K562 (cell line): ENCODE results near the gene SCN4A. TPM values are rescaled to one million over a fixed set of nuclear protein-coding genes. Genes with fewer than 3 reads are reported as not detected.

Source experiments
- CBFB ChIP-seq: sonication (generic); formaldehyde crosslinking; IDR thresholded peaks from 2 replicates; pipeline ENCODE4 v1.4.0; 2020; ENCODE audit warnings: mild to moderate bottlenecking, missing genetic modification reagents
- CBX2 ChIP-seq: fragments of 200-600 bp; sonication (generic); IDR thresholded peaks from one replicate; pipeline ENCODE4 v1.6.1; 2012; ENCODE audit warnings: mild to moderate bottlenecking, low read length, inconsistent platforms; ENCODE audit not compliant: insufficient read depth, poor library complexity, severe bottlenecking
- CEBPZ ChIP-seq: fragments of 150-350 bp; IDR thresholded peaks from 2 replicates; pipeline ENCODE4 v1.6.1; 2014; ENCODE audit warnings: low read depth, mild to moderate bottlenecking, low read length, borderline replicate concordance
- MEF2D ChIP-seq: conservative IDR thresholded peaks from 2 replicates; pipeline ENCODE4 v1.6.1; 2016; ENCODE audit warnings: low read depth, missing genetic modification characterization, missing compliant biosample characterization
- SMAD2 ChIP-seq: fragments of 150-350 bp; IDR thresholded peaks from 2 replicates; pipeline ENCODE4 v1.6.1; 2014; ENCODE audit warnings: low read depth, mild to moderate bottlenecking, low read length
- THAP12 ChIP-seq: fragments of 250-450 bp; sonication (Bioruptor Pico); IDR thresholded peaks from 2 replicates; pipeline ENCODE4 v1.9.0; 2021; ENCODE audit warnings: mild to moderate bottlenecking, inconsistent platforms
- XRCC4 ChIP-seq: IDR thresholded peaks from one replicate; pipeline ENCODE4 v1.6.1; 2011; ENCODE audit not compliant: insufficient read depth, insufficient read length; ENCODE audit errors: extremely low read depth
- ZNF253 ChIP-seq: fragments of 250-450 bp; sonication (Bioruptor Pico); conservative IDR thresholded peaks from 2 replicates; pipeline ENCODE4 v1.6.1; 2021; ENCODE audit warnings: mild to moderate bottlenecking
- ZNF324 ChIP-seq: fragments of 250-450 bp; sonication (Bioruptor Pico); IDR thresholded peaks from 2 replicates; pipeline ENCODE4 v1.4.0; 2020; ENCODE audit warnings: mild to moderate bottlenecking
- polyA plus RNA-seq, 8 experiments: library from polyadenylated mRNA; depleted of rRNA in 4 of 8; stranded (reverse) in 5 of 8; unstranded in 3 of 8; fragments of >200 nt; fragmentation: Nextera tagmentation in 2 of 8; fragmentation: Illumina TruSeq in 1 of 8; extraction: Ambion mirVana in 2 of 8; extraction: Trizol in 1 of 8; gene quantifications; 2 replicates each; pipeline versions ENCODE4 v1.2.1 to v1.2.3, GENCODE V29; 2011 to 2014; ENCODE audit warnings: inconsistent platforms in 1 of 8, missing spikeins in 1 of 8
- total RNA-seq, 7 experiments: library from RNA; depleted of rRNA in 6 of 7; stranded (reverse); fragments of >200 nt in 6 of 7; fragmentation: Illumina TruSeq in 2 of 7; extraction: Trizol in 2 of 7; gene quantifications; 2 replicates each; pipeline versions ENCODE4 v1.2.1 to v1.2.3, GENCODE V29; 2011 to 2021; ENCODE audit warnings: low replicate concordance in 1 of 7
- TF ChIP-seq, protein P1 (sequence below): fragments of 450-650 bp; formaldehyde crosslinking; conservative IDR thresholded peaks from 2 replicates; pipeline ENCODE4 v1.4.0; 2022; ENCODE audit warnings: mild to moderate bottlenecking, missing genetic modification characterization
- TF ChIP-seq, protein P2 (sequence below): fragments of 450-650 bp; IDR thresholded peaks from 2 replicates; pipeline ENCODE4 v1.6.1; 2016; ENCODE audit warnings: antibody characterized with exemption
- TF ChIP-seq, protein P3 (sequence below): fragments of 250-450 bp; sonication (Bioruptor Pico); IDR thresholded peaks from 2 replicates; pipeline ENCODE4 v1.5.0; 2021; ENCODE audit warnings: mild to moderate bottlenecking, borderline replicate concordance
- TF ChIP-seq, protein P4 (sequence below): fragments of 250-450 bp; sonication (Bioruptor Pico); IDR thresholded peaks from 2 replicates; pipeline ENCODE4 v1.8.0; 2022; ENCODE audit warnings: inconsistent platforms

Gene SCN4A
- total and polyA plus RNA-seq, 9 of the 15 experiments (the other 6 are each of a cell fraction or from before 2014, with no cell fraction given) = 0.29 to 2.6 (median 1.4) TPM

- TF ChIP-seq THAP12 (CRISPR knock-in tag) = no peak
- no peak for TF ChIP-seq ZNF324
- TF ChIP-seq CBX2 = no peak
- TF ChIP-seq SMAD2 = no peak
- TF ChIP-seq, protein P1, sequence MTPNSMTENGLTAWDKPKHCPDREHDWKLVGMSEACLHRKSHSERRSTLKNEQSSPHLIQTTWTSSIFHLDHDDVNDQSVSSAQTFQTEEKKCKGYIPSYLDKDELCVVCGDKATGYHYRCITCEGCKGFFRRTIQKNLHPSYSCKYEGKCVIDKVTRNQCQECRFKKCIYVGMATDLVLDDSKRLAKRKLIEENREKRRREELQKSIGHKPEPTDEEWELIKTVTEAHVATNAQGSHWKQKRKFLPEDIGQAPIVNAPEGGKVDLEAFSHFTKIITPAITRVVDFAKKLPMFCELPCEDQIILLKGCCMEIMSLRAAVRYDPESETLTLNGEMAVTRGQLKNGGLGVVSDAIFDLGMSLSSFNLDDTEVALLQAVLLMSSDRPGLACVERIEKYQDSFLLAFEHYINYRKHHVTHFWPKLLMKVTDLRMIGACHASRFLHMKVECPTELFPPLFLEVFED = no peak
- TF ChIP-seq, protein P2, sequence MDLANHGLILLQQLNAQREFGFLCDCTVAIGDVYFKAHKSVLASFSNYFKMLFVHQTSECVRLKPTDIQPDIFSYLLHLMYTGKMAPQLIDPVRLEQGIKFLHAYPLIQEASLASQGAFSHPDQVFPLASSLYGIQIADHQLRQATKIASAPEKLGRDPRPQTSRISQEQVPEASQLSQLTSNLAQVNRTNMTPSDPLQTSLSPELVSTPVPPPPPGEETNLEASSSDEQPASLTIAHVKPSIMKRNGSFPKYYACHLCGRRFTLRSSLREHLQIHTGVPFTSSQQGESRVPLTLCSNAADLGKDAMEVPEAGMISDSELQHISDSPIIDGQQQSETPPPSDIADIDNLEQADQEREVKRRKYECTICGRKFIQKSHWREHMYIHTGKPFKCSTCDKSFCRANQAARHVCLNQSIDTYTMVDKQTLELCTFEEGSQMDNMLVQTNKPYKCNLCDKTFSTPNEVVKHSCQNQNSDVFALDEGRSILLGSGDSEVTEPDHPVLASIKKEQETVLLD = peak; percentile 72; the same call in 1 of the 2 replicates
- no peak; the same call in 1 of the 2 replicates for TF ChIP-seq MEF2D (tag)
- no peak for TF ChIP-seq CEBPZ
- TF ChIP-seq, protein P3, sequence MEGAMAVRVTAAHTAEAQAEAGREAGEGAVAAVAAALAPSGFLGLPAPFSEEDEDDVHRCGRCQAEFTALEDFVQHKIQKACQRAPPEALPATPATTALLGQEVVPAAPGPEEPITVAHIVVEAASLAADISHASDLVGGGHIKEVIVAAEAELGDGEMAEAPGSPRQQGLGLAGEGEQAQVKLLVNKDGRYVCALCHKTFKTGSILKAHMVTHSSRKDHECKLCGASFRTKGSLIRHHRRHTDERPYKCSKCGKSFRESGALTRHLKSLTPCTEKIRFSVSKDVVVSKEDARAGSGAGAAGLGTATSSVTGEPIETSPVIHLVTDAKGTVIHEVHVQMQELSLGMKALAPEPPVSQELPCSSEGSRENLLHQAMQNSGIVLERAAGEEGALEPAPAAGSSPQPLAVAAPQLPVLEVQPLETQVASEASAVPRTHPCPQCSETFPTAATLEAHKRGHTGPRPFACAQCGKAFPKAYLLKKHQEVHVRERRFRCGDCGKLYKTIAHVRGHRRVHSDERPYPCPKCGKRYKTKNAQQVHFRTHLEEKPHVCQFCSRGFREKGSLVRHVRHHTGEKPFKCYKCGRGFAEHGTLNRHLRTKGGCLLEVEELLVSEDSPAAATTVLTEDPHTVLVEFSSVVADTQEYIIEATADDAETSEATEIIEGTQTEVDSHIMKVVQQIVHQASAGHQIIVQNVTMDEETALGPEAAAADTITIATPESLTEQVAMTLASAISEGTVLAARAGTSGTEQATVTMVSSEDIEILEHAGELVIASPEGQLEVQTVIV (CRISPR knock-in tag) = no peak
- TF ChIP-seq CBFB (CRISPR knock-in tag) = peak; percentile 72; the same call in 1 of the 2 replicates
- no peak for TF ChIP-seq ZNF253 (CRISPR knock-in tag)
- TF ChIP-seq XRCC4 = no peak
- TF ChIP-seq, protein P4, sequence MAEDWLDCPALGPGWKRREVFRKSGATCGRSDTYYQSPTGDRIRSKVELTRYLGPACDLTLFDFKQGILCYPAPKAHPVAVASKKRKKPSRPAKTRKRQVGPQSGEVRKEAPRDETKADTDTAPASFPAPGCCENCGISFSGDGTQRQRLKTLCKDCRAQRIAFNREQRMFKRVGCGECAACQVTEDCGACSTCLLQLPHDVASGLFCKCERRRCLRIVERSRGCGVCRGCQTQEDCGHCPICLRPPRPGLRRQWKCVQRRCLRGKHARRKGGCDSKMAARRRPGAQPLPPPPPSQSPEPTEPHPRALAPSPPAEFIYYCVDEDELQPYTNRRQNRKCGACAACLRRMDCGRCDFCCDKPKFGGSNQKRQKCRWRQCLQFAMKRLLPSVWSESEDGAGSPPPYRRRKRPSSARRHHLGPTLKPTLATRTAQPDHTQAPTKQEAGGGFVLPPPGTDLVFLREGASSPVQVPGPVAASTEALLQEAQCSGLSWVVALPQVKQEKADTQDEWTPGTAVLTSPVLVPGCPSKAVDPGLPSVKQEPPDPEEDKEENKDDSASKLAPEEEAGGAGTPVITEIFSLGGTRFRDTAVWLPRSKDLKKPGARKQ (CRISPR knock-in tag) = no peak
Observed at GRCh38 chr17:64006361-64007088, 33.8 kb upstream of the SCN4A start (continued).
